DMS114 treated with DMSO at 0.1 percent for 48 hours (cell line): Measurements from ENCODE around the gene C6orf52.
"Not testable (repeated sequence)": the region's sequence is repeated elsewhere in the genome, so short reads cannot be mapped to it uniquely, and the experiment has no call there.

Experiments used
- DNase-seq: peaks from one replicate; lab custom pipeline; 2025; ENCODE audit not compliant: unreplicated experiment; lab: John Stamatoyannopoulos, UW

C6orf52 gene

GRCh38 chr6:10696655-10697054, 2.2 kb upstream of the C6orf52 start:
- DNase-seq, result no peak

GRCh38 chr6:10695086-10695657, 756 bp upstream of the C6orf52 start:
- no peak for DNase-seq

GRCh38 chr6:10692965-10693538, 1.4 kb downstream of the C6orf52 start:
- no peak for DNase-seq

- DNase-seq, result no peak
Observed at GRCh38 chr6:10690651-10691445, 3.6 kb downstream of the C6orf52 start.

GRCh38 chr6:10687582-10687981, 6.8 kb downstream of the C6orf52 start:
- DNase-seq, result no peak

GRCh38 chr6:10686901-10687300, 7.5 kb downstream of the C6orf52 start:
- no peak for DNase-seq

- DNase-seq, result no peak
Observed at GRCh38 chr6:10685092-10685915, 9.1 kb downstream of the C6orf52 start.

GRCh38 chr6:10684618-10685017, 9.8 kb downstream of the C6orf52 start:
- DNase-seq, result no peak

GRCh38 chr6:10682355-10682988, 11.9 kb downstream of the C6orf52 start:
- DNase-seq, result no peak

GRCh38 chr6:10681795-10682194, 12.6 kb downstream of the C6orf52 start:
- DNase-seq, result no peak

- no peak for DNase-seq
Observed at GRCh38 chr6:10678456-10678855, 16.0 kb downstream of the C6orf52 start.

GRCh38 chr6:10676403-10676802, 18.0 kb downstream of the C6orf52 start:
- DNase-seq, result no peak

GRCh38 chr6:10668126-10668917, 26.1 kb downstream of the C6orf52 start:
- no peak for DNase-seq

GRCh38 chr6:10665595-10665994, 28.8 kb downstream of the C6orf52 start:
- not testable (repeated sequence) for DNase-seq

GRCh38 chr6:10662742-10663141, 31.7 kb downstream of the C6orf52 start:
- DNase-seq, result no peak

GRCh38 chr6:10662207-10662606, 32.2 kb downstream of the C6orf52 start:
- no peak for DNase-seq

GRCh38 chr6:10660431-10661191, 33.8 kb downstream of the C6orf52 start:
- DNase-seq, result not testable (repeated sequence)

- DNase-seq, result no peak
Observed at GRCh38 chr6:10659699-10660348, 34.6 kb downstream of the C6orf52 start.
